Neutrophil (primary cell): ENCODE measurements around the gene KRT37.

ENCODE experiments used
- H3K27ac ChIP-seq: fragments of 200-600 bp; sonication (generic); 2 replicates; pipeline ENCODE4 v1.5.1; 2016; ENCODE audit warnings: mild to moderate bottlenecking, moderate library complexity
- H3K27me3 ChIP-seq: fragments of 200-600 bp; sonication (generic); 2 replicates; pipeline ENCODE4 v1.6.0; 2016; ENCODE audit warnings: mild to moderate bottlenecking
- H3K36me3 ChIP-seq: fragments of 200-600 bp; sonication (generic); 2 replicates; pipeline ENCODE4 v1.5.1; 2017
- H3K4me1 ChIP-seq, 2 experiments: fragments of 200-600 bp in 1 of 2; sonication (generic) in 1 of 2; 1 replicate in 1 of 2; 2 replicates in 1 of 2; pipeline versions ENCODE4 v1.5.1 to v1.6.1; 2013 to 2016; ENCODE audit warnings: low read depth in 1 of 2, low read length in 1 of 2, mild to moderate bottlenecking in 1 of 2, moderate library complexity in 1 of 2; ENCODE audit not compliant: control insufficient read depth in 1 of 2, insufficient read depth in 1 of 2
- H3K4me3 ChIP-seq, 2 experiments: fragments of 200-600 bp in 1 of 2; sonication (generic) in 1 of 2; 1 replicate in 1 of 2; 2 replicates in 1 of 2; pipeline ENCODE4 v1.5.1; 2013 to 2016; ENCODE audit warnings: low read depth in 1 of 2, low read length in 1 of 2, mild to moderate bottlenecking in 1 of 2, moderate library complexity in 1 of 2
- H3K9me3 ChIP-seq: fragments of 200-600 bp; sonication (generic); 2 replicates; pipeline ENCODE4 v1.5.1; 2016
- CTCF ChIP-seq: fragments of 200-600 bp; sonication (generic); IDR thresholded peaks from 2 replicates; pipeline ENCODE4 v1.5.1; 2016; ENCODE audit warnings: antibody characterized with exemption

The KRT37 gene

DNA sequence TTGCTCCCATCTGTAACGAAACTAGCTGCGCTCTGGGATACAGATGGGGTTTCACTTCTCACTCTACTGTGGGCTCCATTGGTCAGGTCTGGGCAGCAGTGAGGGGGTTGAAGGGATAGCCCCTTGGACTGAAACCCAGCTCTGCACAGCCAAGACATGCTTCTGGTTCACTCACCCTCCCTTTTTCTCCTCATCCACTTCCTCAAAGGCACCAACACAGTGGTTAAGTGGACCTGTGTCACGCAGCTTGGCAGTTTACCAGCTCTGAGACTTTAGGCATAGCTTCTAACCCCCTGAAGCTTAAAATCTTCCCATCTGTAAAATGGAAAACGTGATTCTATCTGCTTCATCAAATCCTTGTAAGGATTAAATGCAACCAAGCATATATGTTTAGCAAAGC lies 27.9 kb upstream of the KRT37 start:
- Histone ChIP-seq H3K4me3 (no peak overlapping the region), H3K4me1 (no peaks in the 10 kb centered on the region), H3K27me3 (peaks cover 8% of the 10 kb centered on the region), H3K9me3 (no peaks in the 10 kb centered on the region), H3K36me3 (no peaks in the 10 kb centered on the region), H3K27ac (no peak overlapping the region)
- TF ChIP-seq CTCF: no peak

DNA sequence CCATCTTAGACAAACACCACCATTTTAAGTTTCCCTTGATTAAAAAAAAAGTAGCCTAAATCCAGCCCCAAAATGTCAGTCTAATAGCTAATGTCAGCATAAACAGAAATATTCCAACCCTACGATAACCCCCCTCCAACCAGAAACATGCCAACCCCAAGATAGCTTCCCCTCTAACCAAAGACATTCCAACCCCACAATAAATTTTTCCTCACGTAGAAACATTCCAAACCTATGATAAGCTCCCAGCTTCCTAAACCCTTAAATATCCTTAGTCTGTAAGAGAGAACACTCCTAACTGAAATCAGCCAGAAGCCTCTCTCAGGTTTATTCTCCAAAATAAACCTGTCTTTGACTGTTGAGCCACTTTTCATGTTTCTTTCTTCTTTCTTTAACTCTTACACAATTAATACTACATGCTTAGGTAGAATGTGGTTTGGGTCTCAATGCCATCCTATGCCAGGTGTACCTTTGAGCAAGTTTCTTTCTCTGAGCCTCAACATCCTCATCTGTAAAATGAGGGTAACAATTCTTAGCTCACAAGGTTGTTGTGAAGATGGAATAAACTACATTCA lies 26.9 kb upstream of the KRT37 start:
- Histone ChIP-seq H3K4me3 (no peak overlapping the region), H3K27ac (no peak overlapping the region), H3K27me3 (peaks cover 8% of the 10 kb centered on the region), H3K36me3 (no peaks in the 10 kb centered on the region), H3K4me1 (no peaks in the 10 kb centered on the region), H3K9me3 (no peaks in the 10 kb centered on the region)
- no peak for TF ChIP-seq CTCF

DNA sequence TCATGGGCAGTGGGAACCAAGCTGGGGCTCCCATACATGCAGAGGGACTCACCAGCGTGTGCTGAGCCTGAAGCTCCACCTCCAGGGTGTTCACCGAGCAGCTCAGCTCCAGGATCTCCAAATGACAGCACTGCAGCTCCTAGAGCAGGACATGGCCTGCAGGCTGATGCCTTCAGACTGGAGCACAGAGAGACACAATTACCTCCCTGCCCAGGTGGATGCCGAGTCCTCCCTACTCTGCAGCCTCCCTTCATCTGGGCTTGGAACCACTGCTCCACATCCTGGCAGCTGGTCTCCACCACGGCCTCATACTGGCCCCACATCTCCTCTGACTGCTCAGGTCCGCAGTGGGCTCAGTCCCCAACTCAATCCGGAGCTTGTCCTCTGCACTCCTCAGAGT lies 24.6 kb upstream of the KRT37 start:
- Histone ChIP-seq H3K27ac (no peak overlapping the region), H3K4me1 (peaks cover 0 to 6% of the 10 kb centered on the region in 2 experiments), H3K27me3 (peaks cover 26% of the 10 kb centered on the region), H3K9me3 (no peaks in the 10 kb centered on the region), H3K36me3 (no peaks in the 10 kb centered on the region), H3K4me3 (no peak overlapping the region)
- no peak for TF ChIP-seq CTCF

GRCh38 chr17:41448506-41448905 lies 24.1 kb upstream of the KRT37 start:
- Histone ChIP-seq H3K4me1 (peaks cover 0 to 6% of the 10 kb centered on the region in 2 experiments), H3K9me3 (no peaks in the 10 kb centered on the region), H3K36me3 (no peaks in the 10 kb centered on the region), H3K27me3 (peaks cover 31% of the 10 kb centered on the region), H3K27ac (no peak overlapping the region), H3K4me3 (no peak overlapping the region)
- TF ChIP-seq CTCF: no peak

GRCh38 chr17:41446806-41447205 lies 22.4 kb upstream of the KRT37 start:
- no peaks in the 10 kb centered on the region for H3K36me3 ChIP-seq
- no peak overlapping the region for H3K27ac ChIP-seq
- peaks cover 0 to 6% of the 10 kb centered on the region in 2 experiments for H3K4me1 ChIP-seq
- H3K27me3 ChIP-seq: peaks cover 37% of the 10 kb centered on the region
- no peak overlapping the region for H3K4me3 ChIP-seq
- no peaks in the 10 kb centered on the region for H3K9me3 ChIP-seq
- TF ChIP-seq CTCF: no peak

GRCh38 chr17:41444640-41445039 lies 20.3 kb upstream of the KRT37 start:
- Histone ChIP-seq H3K27ac (no peak overlapping the region), H3K36me3 (no peaks in the 10 kb centered on the region), H3K4me3 (no peak overlapping the region), H3K4me1 (peaks cover under 1 to 14% of the 10 kb centered on the region in 2 experiments), H3K9me3 (no peaks in the 10 kb centered on the region), H3K27me3 (peaks cover 34% of the 10 kb centered on the region)
- no peak for TF ChIP-seq CTCF
